Raji (cell line): ENCODE measurements around the gene ARPC2.

ENCODE experiments used
- POLR2A ChIP-seq: IDR thresholded peaks from 2 replicates; pipeline ENCODE4 v1.6.1; 2011; ENCODE audit warnings: low read depth, low read length, control low read depth; ENCODE audit not compliant: insufficient read depth

Gene ARPC2

GRCh38 chr2:218260166-218260565, 43.2 kb downstream of the ARPC2 start:
- TF ChIP-seq POLR2A, result no peak

DNA sequence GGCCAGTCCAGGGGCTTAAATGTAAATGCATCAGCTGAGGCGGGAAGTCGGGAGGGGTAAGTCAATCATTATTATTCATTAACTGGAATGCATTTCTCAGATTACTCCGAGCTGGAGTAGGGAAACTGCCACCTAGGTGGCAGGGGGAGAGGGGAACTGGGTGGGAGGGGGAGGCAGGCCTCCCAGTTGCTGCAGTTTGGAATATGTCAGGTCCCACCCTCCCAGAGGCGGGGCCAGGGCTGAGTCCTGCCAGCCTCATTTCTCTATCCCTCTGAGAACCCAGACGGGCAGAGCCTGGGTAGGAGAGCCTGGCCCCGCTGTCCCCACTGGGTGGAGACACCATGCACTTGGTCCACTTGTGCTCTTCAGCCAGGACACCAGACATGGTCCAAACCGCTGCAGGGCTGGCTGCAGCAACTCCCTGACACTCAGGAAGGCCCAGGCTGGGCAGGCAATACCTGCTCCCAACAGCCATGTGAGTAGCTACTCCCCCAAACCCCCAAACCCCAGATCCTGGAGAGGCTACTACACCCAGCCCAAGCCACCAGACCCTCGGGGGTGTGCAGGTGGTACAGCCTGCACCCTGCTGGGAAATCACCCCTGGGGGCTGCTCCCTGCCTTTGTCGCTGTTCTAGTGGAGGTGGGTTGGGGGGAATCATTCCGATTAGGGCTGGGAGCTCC, 43.9 kb downstream of the ARPC2 start, which contains the start of gene GPBAR1:
Gene GPBAR1 (plus strand): TSS at position 274 of the 681 bp plus-strand sequence. CDS start 1,710 bp downstream, outside the sequence.
- no peak for TF ChIP-seq POLR2A

DNA sequence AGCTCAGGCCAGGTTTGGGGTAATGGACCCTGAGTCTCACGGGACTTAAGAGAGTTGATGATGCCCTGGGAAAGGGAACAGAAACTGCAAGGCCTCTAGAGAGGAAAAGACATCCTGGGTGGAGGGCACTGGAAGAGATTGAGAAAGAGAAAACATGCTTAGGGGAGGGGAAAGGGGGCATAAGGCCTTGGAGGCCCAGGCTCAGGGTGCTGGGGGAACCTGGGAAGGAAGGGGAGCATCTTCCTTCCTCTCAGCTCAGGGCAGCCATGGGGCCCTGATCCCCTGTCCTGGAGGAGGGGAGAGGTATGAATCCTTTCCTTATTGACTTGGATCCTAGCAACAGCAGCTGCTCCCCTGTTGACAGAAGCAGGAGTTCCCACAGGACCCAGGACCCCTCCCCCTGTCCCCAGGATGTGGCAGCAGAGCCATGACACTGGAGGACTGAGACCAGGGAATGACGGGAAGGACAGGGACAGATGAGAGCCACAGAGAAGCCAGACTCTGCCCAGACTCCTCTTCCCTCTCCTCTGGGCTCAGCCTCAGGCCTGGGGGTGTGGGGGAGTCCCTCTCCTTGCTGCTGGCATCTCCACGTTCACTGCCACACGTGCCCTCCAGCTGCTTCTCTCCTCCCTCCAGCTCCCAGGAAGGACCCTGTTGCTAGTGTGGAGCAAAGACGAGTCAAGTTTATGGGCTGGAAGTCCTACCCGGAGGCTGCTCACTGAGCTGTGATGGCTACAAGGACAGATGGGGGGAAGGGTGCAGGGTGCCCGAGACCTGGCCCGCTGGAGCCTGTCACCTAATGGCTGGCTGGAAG, 44.6 kb downstream of the ARPC2 start:
- no peak for TF ChIP-seq POLR2A

- TF ChIP-seq POLR2A, result no peak
Observed at GRCh38 chr2:218262237-218262600, 45.2 kb downstream of the ARPC2 start.

- TF ChIP-seq POLR2A, result no peak
Observed at GRCh38 chr2:218262631-218263586, 45.9 kb downstream of the ARPC2 start.

- TF ChIP-seq POLR2A, result no peak
Observed at GRCh38 chr2:218263817-218264641, 47.0 kb downstream of the ARPC2 start.

DNA sequence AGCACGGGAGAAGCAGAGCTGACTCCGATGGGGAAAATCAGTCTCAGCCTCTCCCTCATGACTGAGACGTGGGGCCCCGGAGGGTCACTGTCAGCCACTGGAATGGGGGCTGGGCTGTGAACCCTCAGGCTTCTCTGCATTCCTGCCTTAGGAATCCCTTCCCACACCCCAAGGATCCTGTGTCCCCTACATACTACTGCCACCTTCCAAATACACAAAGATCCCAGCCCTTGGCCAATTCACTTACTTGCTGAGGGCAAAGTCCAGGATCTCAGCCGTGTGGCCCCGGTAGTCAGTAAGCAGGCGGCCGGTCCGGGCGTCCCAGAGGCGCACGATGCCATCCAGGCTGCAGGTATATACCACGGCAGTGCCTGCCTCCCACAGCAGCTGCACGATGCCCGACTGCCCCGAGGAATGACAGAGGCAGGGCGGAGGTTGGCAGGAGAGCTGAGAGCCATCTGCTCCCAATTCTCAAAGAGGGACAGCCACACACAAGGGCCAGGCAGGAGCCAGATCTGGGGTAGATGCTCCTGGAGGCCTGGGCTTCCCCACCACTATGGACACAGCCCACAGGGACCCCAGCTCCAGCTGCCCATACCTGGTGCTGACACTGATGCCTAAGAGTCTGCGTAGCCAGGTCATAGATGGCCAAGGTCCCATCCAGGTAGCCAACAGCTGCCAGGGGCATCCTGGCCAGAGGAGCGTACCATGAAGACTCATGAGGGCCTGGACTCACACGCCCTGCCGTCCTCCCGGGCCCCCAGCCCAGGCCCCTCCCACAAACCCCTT, 48.0 kb downstream of the ARPC2 start:
- no peak for TF ChIP-seq POLR2A

GRCh38 chr2:218265626-218266025, 48.6 kb downstream of the ARPC2 start:
- TF ChIP-seq POLR2A, result no peak

- TF ChIP-seq POLR2A, result no peak
Observed at GRCh38 chr2:218266316-218266979, 49.5 kb downstream of the ARPC2 start.

DNA sequence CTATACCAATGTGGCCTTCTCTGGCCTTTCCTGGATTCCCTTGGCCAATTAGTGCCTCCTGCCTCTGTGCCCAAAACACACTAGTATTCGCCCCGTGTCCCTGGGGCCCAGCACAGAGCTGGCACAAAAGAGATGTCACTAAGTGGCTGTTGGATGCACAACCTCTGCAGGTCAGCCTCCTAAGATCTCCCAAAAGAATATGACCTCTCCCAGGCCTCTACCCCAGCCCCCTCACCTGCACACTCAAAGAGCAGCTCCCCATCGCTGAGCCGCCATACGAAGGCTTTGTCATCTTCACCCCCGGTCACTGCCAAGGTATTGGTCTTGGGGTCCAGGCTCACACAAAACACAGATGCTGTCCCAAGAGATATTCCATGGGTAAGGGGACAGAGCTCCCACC, 50.3 kb downstream of the ARPC2 start:
- TF ChIP-seq POLR2A, result no peak

- TF ChIP-seq POLR2A, result peak; percentile 79
Observed at GRCh38 chr2:218269900-218270720, 53.1 kb downstream of the ARPC2 start, which contains the start of the genes AAMP and PNKD. AAMP (minus strand) TSS chr2:218270137; CDS start chr2:218270086, 51 bp downstream. PNKD (plus strand) TSS chr2:218270519; CDS start chr2:218270536, 17 bp downstream.
